Midbrain (tissue), 1 donor: ENCODE data around the gene CHRND.

Source experiments
- DNase-seq: peaks from one replicate; lab custom pipeline; 2025; lab: John Stamatoyannopoulos, UW

The CHRND gene

GRCh38 chr2:232487385-232488096 is 38.4 kb upstream of the CHRND start, which contains the start of gene ECEL1:
ECEL1 (minus strand) TSS chr2:232487834; CDS start chr2:232486653, 1,181 bp downstream.
- no peak for DNase-seq

GRCh38 chr2:232488097-232488711 is 37.8 kb upstream of the CHRND start:
- no peak for DNase-seq

GRCh38 chr2:232488721-232489300 is 37.1 kb upstream of the CHRND start:
- no peak for DNase-seq

- DNase-seq = no peak
These were observed 36.3 kb upstream of the CHRND start for GRCh38 chr2:232489516-232490220.

GRCh38 chr2:232490221-232491138 is 35.5 kb upstream of the CHRND start:
- no peak for DNase-seq

- no peak for DNase-seq
These were observed 34.7 kb upstream of the CHRND start for GRCh38 chr2:232491139-232491780.

- DNase-seq = no peak
These were observed 33.6 kb upstream of the CHRND start for GRCh38 chr2:232492236-232492848.

GRCh38 chr2:232492963-232493700 is 32.8 kb upstream of the CHRND start:
- no peak for DNase-seq

- DNase-seq = no peak
These were observed 32.1 kb upstream of the CHRND start for GRCh38 chr2:232493701-232494474.

- DNase-seq = no peak
These were observed 31.4 kb upstream of the CHRND start for GRCh38 chr2:232494542-232494941.

GRCh38 chr2:232495292-232495691 is 30.7 kb upstream of the CHRND start:
- no peak for DNase-seq

- no peak for DNase-seq
These were observed 29.3 kb upstream of the CHRND start for GRCh38 chr2:232496501-232497270.

- DNase-seq = no peak
These were observed 28.6 kb upstream of the CHRND start for GRCh38 chr2:232497348-232497747.

- no peak for DNase-seq
These were observed 27.5 kb upstream of the CHRND start for GRCh38 chr2:232498452-232498851.

GRCh38 chr2:232501331-232501771 is 24.6 kb upstream of the CHRND start:
- no peak for DNase-seq

GRCh38 chr2:232501794-232502390 is 24.1 kb upstream of the CHRND start:
- DNase-seq = no peak

GRCh38 chr2:232502511-232502910 is 23.4 kb upstream of the CHRND start:
- DNase-seq = no peak
